WERI-Rb-1 (cell line): ENCODE data around the gene CAB39L.

Source experiments
- DNase-seq: peaks from one replicate; pipeline ENCODE4 v3.0.0-alpha.2; 2020
- H3K27ac ChIP-seq: fragments of 250-450 bp; sonication (Bioruptor Pico); 2 replicates; pipeline ENCODE4 v1.5.1; 2020; ENCODE audit warnings: mild to moderate bottlenecking, moderate library complexity
- H3K27me3 ChIP-seq: fragments of 250-450 bp; sonication (Bioruptor Pico); 2 replicates; pipeline ENCODE4 v1.5.1; 2021; ENCODE audit warnings: mild to moderate bottlenecking, low read depth, moderate library complexity; ENCODE audit not compliant: insufficient read depth, severe bottlenecking
- H3K36me3 ChIP-seq: fragments of 250-450 bp; sonication (Bioruptor Pico); 2 replicates; pipeline ENCODE4 v1.5.1; 2020; ENCODE audit warnings: mild to moderate bottlenecking, moderate library complexity
- H3K4me3 ChIP-seq: 2 replicates; pipeline ENCODE4 v1.5.1; 2011; ENCODE audit warnings: low read depth, mild to moderate bottlenecking, control low read depth, low read length
- H3K9me3 ChIP-seq: fragments of 250-450 bp; sonication (Bioruptor Pico); 2 replicates; pipeline ENCODE4 v1.5.1; 2021; ENCODE audit warnings: mild to moderate bottlenecking, moderate library complexity; ENCODE audit not compliant: severe bottlenecking
- TF ChIP-seq, protein P1 (sequence below): IDR thresholded peaks from 2 replicates; pipeline ENCODE4 v1.5.1; 2011; ENCODE audit warnings: low read depth, mild to moderate bottlenecking, control low read depth, inconsistent platforms, low read length

Gene CAB39L

GRCh38 chr13:49272296-49272695 is 171.6 kb downstream of the CAB39L start:
- Histone ChIP-seq H3K9me3 (no peaks in the 10 kb centered on the region), H3K27me3 (no peaks in the 10 kb centered on the region), H3K27ac (no peak overlapping the region), H3K36me3 (no peaks in the 10 kb centered on the region), H3K4me3 (no peak overlapping the region)
- TF ChIP-seq, protein P1, sequence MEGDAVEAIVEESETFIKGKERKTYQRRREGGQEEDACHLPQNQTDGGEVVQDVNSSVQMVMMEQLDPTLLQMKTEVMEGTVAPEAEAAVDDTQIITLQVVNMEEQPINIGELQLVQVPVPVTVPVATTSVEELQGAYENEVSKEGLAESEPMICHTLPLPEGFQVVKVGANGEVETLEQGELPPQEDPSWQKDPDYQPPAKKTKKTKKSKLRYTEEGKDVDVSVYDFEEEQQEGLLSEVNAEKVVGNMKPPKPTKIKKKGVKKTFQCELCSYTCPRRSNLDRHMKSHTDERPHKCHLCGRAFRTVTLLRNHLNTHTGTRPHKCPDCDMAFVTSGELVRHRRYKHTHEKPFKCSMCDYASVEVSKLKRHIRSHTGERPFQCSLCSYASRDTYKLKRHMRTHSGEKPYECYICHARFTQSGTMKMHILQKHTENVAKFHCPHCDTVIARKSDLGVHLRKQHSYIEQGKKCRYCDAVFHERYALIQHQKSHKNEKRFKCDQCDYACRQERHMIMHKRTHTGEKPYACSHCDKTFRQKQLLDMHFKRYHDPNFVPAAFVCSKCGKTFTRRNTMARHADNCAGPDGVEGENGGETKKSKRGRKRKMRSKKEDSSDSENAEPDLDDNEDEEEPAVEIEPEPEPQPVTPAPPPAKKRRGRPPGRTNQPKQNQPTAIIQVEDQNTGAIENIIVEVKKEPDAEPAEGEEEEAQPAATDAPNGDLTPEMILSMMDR = no peak
- DNase-seq = no peak

GRCh38 chr13:49271264-49271663 is 172.6 kb downstream of the CAB39L start:
- no peak for DNase-seq
- Histone ChIP-seq H3K27me3 (no peaks in the 10 kb centered on the region), H3K4me3 (no peak overlapping the region), H3K36me3 (no peaks in the 10 kb centered on the region), H3K27ac (no peak overlapping the region), H3K9me3 (no peaks in the 10 kb centered on the region)
- TF ChIP-seq, protein P1 = no peak

DNA sequence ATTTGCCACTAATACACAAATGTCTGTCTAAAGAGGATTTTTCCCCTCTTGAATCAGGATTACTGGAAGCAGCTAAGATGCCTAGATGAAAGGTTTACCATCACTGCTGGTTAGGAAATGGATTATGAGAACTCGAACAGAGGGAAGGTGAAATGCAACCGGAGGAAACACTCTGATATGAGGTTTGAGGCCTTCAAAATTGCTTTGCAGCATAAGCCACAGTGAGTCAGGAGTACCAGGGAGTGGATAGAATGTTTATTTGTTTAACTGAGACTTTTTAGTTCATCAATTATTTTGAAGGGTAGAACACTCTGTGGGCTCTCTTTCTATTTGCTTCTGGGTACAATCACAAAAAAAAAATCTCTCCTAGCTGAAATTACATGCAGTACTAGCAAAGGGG is 178.0 kb downstream of the CAB39L start:
- Histone ChIP-seq H3K9me3 (no peaks in the 10 kb centered on the region), H3K4me3 (no peak overlapping the region), H3K27me3 (no peaks in the 10 kb centered on the region), H3K27ac (no peak overlapping the region), H3K36me3 (no peaks in the 10 kb centered on the region)
- TF ChIP-seq, protein P1 = no peak
- DNase-seq = peak; percentile 6

DNA sequence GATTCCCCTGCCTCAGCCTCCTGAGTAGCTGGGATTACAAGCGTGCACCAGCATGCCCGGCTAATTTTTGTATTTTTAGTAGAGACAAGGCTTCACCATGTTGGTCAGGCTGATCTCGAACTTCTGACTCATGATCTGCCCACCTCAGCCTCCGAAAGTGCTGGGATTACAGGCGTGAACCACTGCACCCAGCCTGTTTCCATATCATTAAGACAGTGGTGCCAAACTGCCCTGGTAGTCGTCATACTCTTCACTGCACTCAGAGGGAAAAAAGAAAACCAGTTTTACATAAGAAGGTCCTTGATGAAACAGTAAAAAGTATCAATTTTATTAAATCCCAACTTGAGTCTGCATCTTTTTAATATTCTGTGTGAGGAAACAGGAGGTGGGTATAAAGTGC is 181.2 kb downstream of the CAB39L start:
- Histone ChIP-seq H3K27ac (no peak overlapping the region), H3K4me3 (no peak overlapping the region), H3K36me3 (no peaks in the 10 kb centered on the region), H3K27me3 (no peaks in the 10 kb centered on the region), H3K9me3 (no peaks in the 10 kb centered on the region)
- DNase-seq = no peak
- TF ChIP-seq, protein P1 = no peak

DNA sequence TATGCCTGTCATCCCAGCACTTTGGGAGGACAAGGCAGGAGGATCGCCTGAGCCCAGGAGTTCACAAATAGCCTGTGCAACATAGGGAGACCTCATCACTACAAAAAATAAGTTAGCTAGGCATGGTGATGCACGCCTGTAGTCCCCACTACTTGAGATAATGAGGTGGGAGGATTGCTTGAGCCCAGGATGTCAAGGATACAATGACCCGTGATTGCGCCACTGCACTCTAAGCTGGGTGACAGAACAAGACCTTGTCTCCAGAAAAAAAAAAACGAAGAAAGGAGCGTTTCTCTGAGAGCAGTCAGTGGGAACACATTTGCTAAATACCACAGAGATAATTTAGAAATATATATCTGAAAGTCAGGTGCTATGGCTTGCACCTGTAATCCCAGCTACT is 184.3 kb downstream of the CAB39L start:
- no peak for DNase-seq
- Histone ChIP-seq H3K27me3 (no peaks in the 10 kb centered on the region), H3K9me3 (no peaks in the 10 kb centered on the region)

More for the DNA sequence above, 184.3 kb downstream of the CAB39L start:
- Histone ChIP-seq H3K27ac (no peak overlapping the region), H3K4me3 (no peak overlapping the region), H3K36me3 (no peaks in the 10 kb centered on the region)
- TF ChIP-seq, protein P1 = no peak
